ENCODE data around the gene CACNA1E. TPM values are rescaled to one million over a fixed set of nuclear protein-coding genes. Genes with fewer than 3 reads are reported as not detected.

The CACNA1E gene
- total and polyA plus RNA-seq, 2 experiments from 2014 or later = 0.32 to 1.1 TPM

DNA sequence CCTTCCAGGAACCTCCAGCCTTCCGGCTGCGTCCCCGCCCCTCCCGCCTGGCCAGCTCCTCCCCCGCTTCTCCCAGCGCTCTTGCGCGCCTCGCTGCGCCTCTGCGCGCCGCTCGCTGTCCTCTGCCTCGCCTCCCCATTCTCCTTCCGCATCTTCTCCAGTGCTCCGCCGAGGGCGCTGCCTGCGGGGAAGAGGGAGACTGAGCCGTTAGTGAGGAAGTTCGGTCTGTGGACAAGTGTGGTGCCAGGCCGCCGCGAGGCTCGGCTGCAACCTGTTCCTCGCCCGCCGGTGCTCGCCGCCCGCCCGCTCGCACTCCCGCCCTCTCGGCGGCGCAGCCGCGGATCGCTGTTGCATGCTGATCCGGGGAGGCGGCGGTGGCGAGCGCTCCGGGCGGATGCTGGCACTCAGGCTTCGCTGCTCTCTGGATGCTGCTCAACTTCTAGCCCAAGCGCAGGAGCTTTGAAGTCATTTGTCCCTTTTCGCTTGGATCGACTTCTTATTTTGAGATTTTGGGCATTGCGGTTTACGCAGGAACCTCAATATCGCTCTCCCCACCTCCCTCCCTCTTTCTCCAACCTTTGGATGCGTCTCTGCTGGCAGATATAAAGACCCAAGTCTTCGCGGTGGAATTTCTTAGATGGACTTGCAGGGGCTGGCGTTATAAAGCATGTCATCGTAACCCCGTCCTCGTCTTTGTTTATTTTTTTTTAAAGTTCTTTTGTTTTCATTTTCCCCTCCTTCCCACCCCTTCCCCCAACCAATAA lies 614 bp upstream of the CACNA1E start:
- Histone ChIP-seq H3K27ac (ENCODE audit: low read depth) (no peak overlapping the region), H4K20me1 (replicated peaks; ENCODE audit: insufficient read depth) (no peaks in the 10 kb centered on the region), H3K9me2 (ENCODE audit: insufficient read depth) (no peaks in the 10 kb centered on the region), H3K36me3 (ENCODE audit: insufficient read depth) (no peaks in the 10 kb centered on the region), H3F3A (replicated peaks; ENCODE audit: low read depth) (0 out of 2 replicates have a peak, but pooled peaks cover 8% of the 10 kb centered on the region), H3K4me3 (peak overlapping the region; percentile 73), H3K4me2 (peak overlapping the region; percentile 91), H3K4me1 (ENCODE audit: insufficient read depth) (peaks cover 21% of the 10 kb centered on the region), H2AFZ (peak overlapping the region; percentile 100), H3K27me3 (ENCODE audit: insufficient read depth) (peaks cover 77% of the 10 kb centered on the region), H3K79me2 (replicated peaks; ENCODE audit: insufficient read depth) (no peaks in the 10 kb centered on the region)
- H3K9me3 Mint-ChIP-seq = no peaks in the 10 kb centered on the region; the same call in 2 of the 3 replicates
- H3K4me3 Mint-ChIP-seq = peak overlapping the region; percentile 79
- peaks cover 60% of the 10 kb centered on the region for H3K27me3 Mint-ChIP-seq (ENCODE audit: insufficient read depth, low read depth, poor library complexity)
- no peak overlapping the region for H3K27ac Mint-ChIP-seq
- TF ChIP-seq, protein P1, sequence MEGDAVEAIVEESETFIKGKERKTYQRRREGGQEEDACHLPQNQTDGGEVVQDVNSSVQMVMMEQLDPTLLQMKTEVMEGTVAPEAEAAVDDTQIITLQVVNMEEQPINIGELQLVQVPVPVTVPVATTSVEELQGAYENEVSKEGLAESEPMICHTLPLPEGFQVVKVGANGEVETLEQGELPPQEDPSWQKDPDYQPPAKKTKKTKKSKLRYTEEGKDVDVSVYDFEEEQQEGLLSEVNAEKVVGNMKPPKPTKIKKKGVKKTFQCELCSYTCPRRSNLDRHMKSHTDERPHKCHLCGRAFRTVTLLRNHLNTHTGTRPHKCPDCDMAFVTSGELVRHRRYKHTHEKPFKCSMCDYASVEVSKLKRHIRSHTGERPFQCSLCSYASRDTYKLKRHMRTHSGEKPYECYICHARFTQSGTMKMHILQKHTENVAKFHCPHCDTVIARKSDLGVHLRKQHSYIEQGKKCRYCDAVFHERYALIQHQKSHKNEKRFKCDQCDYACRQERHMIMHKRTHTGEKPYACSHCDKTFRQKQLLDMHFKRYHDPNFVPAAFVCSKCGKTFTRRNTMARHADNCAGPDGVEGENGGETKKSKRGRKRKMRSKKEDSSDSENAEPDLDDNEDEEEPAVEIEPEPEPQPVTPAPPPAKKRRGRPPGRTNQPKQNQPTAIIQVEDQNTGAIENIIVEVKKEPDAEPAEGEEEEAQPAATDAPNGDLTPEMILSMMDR (conservative IDR thresholded peaks at IDR 0.05; ENCODE audit: low read depth in 2 of 2) = 0 out of 4 replicates have a peak, but pooled peaks of 1 of the 2 experiments have one; percentile 7
- TF ChIP-seq ZNF331 (CRISPR knock-in tag; IDR thresholded peaks at IDR 0.05; ENCODE audit: low read depth) (no peak), CREB1 (CRISPR knock-in tag; IDR thresholded peaks at IDR 0.05; ENCODE audit: low read depth) (no peak), POLR2AphosphoS5 (IDR thresholded peaks at IDR 0.05; ENCODE audit: low read depth) (peak; percentile 56; the same call in 1 of the 2 replicates), EZH2 (IDR thresholded peaks at IDR 0.05; ENCODE audit: low read depth, unreplicated experiment) (no peak), JUNB (IDR thresholded peaks at IDR 0.05; ENCODE audit: unreplicated experiment) (no peak)
- DNase-seq (ENCODE audit: low spot score) (peak; percentile 80), ATAC-seq (peak; percentile 59)
- peaks cover 27% of the 10 kb centered on the region for H3K4me1 Mint-ChIP-seq
- no peaks in the 10 kb centered on the region; the same call in 2 of the 3 replicates for H3K36me3 Mint-ChIP-seq (ENCODE audit: low read depth)

DNA sequence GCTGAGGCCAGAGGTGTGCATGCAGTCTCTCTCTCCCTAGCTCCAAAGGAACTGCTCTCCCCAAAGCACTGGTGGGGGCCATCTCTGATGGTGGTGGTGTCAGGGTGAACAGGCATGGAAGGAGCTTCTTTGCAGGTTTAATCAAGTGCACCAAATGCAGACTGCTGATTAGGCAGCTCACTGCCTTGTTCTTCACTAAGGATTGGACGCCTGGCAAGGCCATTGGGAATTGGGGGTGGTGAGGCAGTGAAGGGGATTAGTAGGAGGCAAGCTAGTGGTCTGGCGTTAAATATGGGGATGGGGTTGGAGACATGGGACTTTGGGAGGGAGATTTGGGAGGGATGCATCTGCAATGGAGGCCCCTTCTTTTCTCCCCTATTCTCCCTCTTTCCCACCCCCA lies 1.5 kb downstream of the CACNA1E start:
- no peak overlapping the region for H3K4me3 Mint-ChIP-seq
- 0 out of 2 replicates have a peak, but pooled peaks cover 8% of the 10 kb centered on the region for H3F3A ChIP-seq (replicated peaks; ENCODE audit: low read depth)
- ATAC-seq (no peak), DNase-seq (ENCODE audit: low spot score) (no peak)
- H3K36me3 ChIP-seq (ENCODE audit: insufficient read depth) = no peaks in the 10 kb centered on the region
- H3K27ac Mint-ChIP-seq = no peak overlapping the region
- no peak overlapping the region for H2AFZ ChIP-seq
- peaks cover 21% of the 10 kb centered on the region for H3K4me1 ChIP-seq (ENCODE audit: insufficient read depth)
- peaks cover 87% of the 10 kb centered on the region for H3K27me3 ChIP-seq (ENCODE audit: insufficient read depth)
- H4K20me1 ChIP-seq (replicated peaks; ENCODE audit: insufficient read depth) = no peaks in the 10 kb centered on the region
- H3K27me3 Mint-ChIP-seq (ENCODE audit: insufficient read depth, low read depth, poor library complexity) = peaks cover 60% of the 10 kb centered on the region
- no peaks in the 10 kb centered on the region for H3K79me2 ChIP-seq (replicated peaks; ENCODE audit: insufficient read depth)
- H3K36me3 Mint-ChIP-seq (ENCODE audit: low read depth) = no peaks in the 10 kb centered on the region; the same call in 2 of the 3 replicates
- H3K4me3 ChIP-seq = peak overlapping the region; percentile 61; the same call in 1 of the 2 replicates
- H3K4me1 Mint-ChIP-seq = peaks cover 27% of the 10 kb centered on the region
- H3K9me3 Mint-ChIP-seq = no peaks in the 10 kb centered on the region; the same call in 2 of the 3 replicates
- peak overlapping the region; percentile 93 for H3K4me2 ChIP-seq
- no peak overlapping the region for H3K27ac ChIP-seq (ENCODE audit: low read depth)
- no peaks in the 10 kb centered on the region for H3K9me2 ChIP-seq (ENCODE audit: insufficient read depth)
- TF ChIP-seq, protein P1 (conservative IDR thresholded peaks at IDR 0.05; ENCODE audit: low read depth in 2 of 2) = no peak
- TF ChIP-seq ZNF331 (CRISPR knock-in tag; IDR thresholded peaks at IDR 0.05; ENCODE audit: low read depth) (no peak), STAT1 (IDR thresholded peaks at IDR 0.05; ENCODE audit: unreplicated experiment) (no peak), POLR2AphosphoS5 (IDR thresholded peaks at IDR 0.05; ENCODE audit: low read depth) (no peak), EZH2phosphoT487 (IDR thresholded peaks at IDR 0.05; ENCODE audit: unreplicated experiment) (no peak), JUNB (IDR thresholded peaks at IDR 0.05; ENCODE audit: unreplicated experiment) (no peak), CREB1 (CRISPR knock-in tag; IDR thresholded peaks at IDR 0.05; ENCODE audit: low read depth) (no peak)
- TF ChIP-seq, protein P2, sequence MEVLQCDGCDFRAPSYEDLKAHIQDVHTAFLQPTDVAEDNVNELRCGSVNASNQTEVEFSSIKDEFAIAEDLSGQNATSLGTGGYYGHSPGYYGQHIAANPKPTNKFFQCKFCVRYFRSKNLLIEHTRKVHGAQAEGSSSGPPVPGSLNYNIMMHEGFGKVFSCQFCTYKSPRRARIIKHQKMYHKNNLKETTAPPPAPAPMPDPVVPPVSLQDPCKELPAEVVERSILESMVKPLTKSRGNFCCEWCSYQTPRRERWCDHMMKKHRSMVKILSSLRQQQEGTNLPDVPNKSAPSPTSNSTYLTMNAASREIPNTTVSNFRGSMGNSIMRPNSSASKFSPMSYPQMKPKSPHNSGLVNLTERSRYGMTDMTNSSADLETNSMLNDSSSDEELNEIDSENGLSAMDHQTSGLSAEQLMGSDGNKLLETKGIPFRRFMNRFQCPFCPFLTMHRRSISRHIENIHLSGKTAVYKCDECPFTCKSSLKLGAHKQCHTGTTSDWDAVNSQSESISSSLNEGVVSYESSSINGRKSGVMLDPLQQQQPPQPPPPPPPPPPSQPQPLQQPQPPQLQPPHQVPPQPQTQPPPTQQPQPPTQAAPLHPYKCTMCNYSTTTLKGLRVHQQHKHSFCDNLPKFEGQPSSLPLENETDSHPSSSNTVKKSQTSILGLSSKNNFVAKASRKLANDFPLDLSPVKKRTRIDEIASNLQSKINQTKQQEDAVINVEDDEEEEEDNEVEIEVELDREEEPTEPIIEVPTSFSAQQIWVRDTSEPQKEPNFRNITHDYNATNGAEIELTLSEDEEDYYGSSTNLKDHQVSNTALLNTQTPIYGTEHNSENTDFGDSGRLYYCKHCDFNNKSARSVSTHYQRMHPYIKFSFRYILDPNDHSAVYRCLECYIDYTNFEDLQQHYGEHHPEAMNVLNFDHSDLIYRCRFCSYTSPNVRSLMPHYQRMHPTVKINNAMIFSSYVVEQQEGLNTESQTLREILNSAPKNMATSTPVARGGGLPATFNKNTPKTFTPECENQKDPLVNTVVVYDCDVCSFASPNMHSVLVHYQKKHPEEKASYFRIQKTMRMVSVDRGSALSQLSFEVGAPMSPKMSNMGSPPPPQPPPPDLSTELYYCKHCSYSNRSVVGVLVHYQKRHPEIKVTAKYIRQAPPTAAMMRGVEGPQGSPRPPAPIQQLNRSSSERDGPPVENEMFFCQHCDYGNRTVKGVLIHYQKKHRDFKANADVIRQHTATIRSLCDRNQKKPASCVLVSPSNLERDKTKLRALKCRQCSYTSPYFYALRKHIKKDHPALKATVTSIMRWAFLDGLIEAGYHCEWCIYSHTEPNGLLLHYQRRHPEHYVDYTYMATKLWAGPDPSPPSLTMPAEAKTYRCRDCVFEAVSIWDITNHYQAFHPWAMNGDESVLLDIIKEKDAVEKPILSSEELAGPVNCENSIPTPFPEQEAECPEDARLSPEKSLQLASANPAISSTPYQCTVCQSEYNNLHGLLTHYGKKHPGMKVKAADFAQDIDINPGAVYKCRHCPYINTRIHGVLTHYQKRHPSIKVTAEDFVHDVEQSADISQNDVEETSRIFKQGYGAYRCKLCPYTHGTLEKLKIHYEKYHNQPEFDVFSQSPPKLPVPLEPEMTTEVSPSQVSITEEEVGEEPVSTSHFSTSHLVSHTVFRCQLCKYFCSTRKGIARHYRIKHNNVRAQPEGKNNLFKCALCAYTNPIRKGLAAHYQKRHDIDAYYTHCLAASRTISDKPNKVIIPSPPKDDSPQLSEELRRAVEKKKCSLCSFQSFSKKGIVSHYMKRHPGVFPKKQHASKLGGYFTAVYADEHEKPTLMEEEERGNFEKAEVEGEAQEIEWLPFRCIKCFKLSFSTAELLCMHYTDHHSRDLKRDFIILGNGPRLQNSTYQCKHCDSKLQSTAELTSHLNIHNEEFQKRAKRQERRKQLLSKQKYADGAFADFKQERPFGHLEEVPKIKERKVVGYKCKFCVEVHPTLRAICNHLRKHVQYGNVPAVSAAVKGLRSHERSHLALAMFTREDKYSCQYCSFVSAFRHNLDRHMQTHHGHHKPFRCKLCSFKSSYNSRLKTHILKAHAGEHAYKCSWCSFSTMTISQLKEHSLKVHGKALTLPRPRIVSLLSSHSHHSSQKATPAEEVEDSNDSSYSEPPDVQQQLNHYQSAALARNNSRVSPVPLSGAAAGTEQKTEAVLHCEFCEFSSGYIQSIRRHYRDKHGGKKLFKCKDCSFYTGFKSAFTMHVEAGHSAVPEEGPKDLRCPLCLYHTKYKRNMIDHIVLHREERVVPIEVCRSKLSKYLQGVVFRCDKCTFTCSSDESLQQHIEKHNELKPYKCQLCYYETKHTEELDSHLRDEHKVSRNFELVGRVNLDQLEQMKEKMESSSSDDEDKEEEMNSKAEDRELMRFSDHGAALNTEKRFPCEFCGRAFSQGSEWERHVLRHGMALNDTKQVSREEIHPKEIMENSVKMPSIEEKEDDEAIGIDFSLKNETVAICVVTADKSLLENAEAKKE (CRISPR knock-in tag; IDR thresholded peaks at IDR 0.05) = no peak
